HepG2 (cell line): ENCODE measurements around the gene OPA3. TPM values are rescaled to one million over a fixed set of nuclear protein-coding genes. Genes with fewer than 3 reads are reported as not detected.

Experiments used
- ATM ChIP-seq: fragments of 450-650 bp; IDR thresholded peaks from 2 replicates; pipeline ENCODE4 v1.7.1; 2017; ENCODE audit warnings: mild to moderate bottlenecking, borderline replicate concordance
- CHD2 ChIP-seq: IDR thresholded peaks from 2 replicates; pipeline ENCODE4 v1.6.1; 2011; ENCODE audit warnings: low read depth, low read length, improper control_type of control experiment
- FOXJ3 ChIP-seq: sonication (generic); formaldehyde crosslinking; IDR thresholded peaks from 2 replicates; pipeline ENCODE4 v1.4.0; 2020; ENCODE audit warnings: missing genetic modification reagents, mild to moderate bottlenecking, borderline replicate concordance
- GATAD2A ChIP-seq: IDR thresholded peaks from 2 replicates; pipeline ENCODE4 v1.6.1; 2016
- JUN ChIP-seq: sonication (generic); formaldehyde crosslinking; IDR thresholded peaks from 2 replicates; pipeline ENCODE4 v1.4.0; 2020; ENCODE audit warnings: mild to moderate bottlenecking, missing genetic modification reagents
- MATR3 ChIP-seq: sonication (generic); formaldehyde crosslinking; IDR thresholded peaks from 2 replicates; pipeline ENCODE4 v1.4.0; 2020; ENCODE audit warnings: missing genetic modification reagents
- MIER3 ChIP-seq: IDR thresholded peaks from 2 replicates; pipeline ENCODE4 v1.6.1; 2016; ENCODE audit warnings: missing compliant biosample characterization, borderline replicate concordance
- SOX13 ChIP-seq, 3 experiments: fragments of 450-650 bp in 1 of 3; sonication (generic) in 1 of 3; formaldehyde crosslinking in 1 of 3; IDR thresholded peaks in 2 of 3; conservative IDR thresholded peaks in 1 of 3; 2 replicates each; pipeline versions ENCODE4 v1.5.0 to v1.6.1; 2016 to 2020; ENCODE audit warnings: antibody characterized with exemption in 1 of 3, mild to moderate bottlenecking in 1 of 3, missing compliant biosample characterization in 1 of 3, missing genetic modification reagents in 1 of 3, moderate library complexity in 1 of 3
- ZNF230 ChIP-seq: sonication (generic); formaldehyde crosslinking; IDR thresholded peaks from 2 replicates; pipeline ENCODE4 v1.4.0; 2020; ENCODE audit warnings: mild to moderate bottlenecking, missing genetic modification reagents
- ZNF326 ChIP-seq: sonication (generic); formaldehyde crosslinking; IDR thresholded peaks from 2 replicates; pipeline ENCODE4 v1.4.0; 2020; ENCODE audit warnings: missing genetic modification reagents, borderline replicate concordance
- ZNF546 ChIP-seq: sonication (generic); formaldehyde crosslinking; conservative IDR thresholded peaks from 2 replicates; pipeline ENCODE4 v1.8.1; 2023; ENCODE audit warnings: mild to moderate bottlenecking, missing genetic modification reagents
- ZNF615 ChIP-seq: sonication (generic); formaldehyde crosslinking; IDR thresholded peaks from 2 replicates; pipeline ENCODE4 v1.5.0; 2020; ENCODE audit warnings: mild to moderate bottlenecking, missing genetic modification reagents, borderline replicate concordance
- ZSCAN5A ChIP-seq: sonication (generic); formaldehyde crosslinking; IDR thresholded peaks from 2 replicates; pipeline ENCODE4 v1.8.0; 2022; ENCODE audit warnings: mild to moderate bottlenecking, missing genetic modification reagents, borderline replicate concordance
- polyA plus RNA-seq, 8 experiments: library from polyadenylated mRNA; depleted of rRNA in 3 of 8; stranded (reverse) in 7 of 8; unstranded in 1 of 8; fragments of >200 nt; fragmentation: Illumina TruSeq in 4 of 8; extraction: Trizol in 4 of 8; gene quantifications; 2 replicates each; pipeline versions ENCODE4 v1.2.1 to v1.2.3, GENCODE V29; 2011 to 2016; ENCODE audit warnings: low read depth in 4 of 8, missing spikeins in 1 of 8, mixed read lengths in 1 of 8; ENCODE audit not compliant: insufficient read depth in 1 of 8
- total RNA-seq, 5 experiments: library from RNA; depleted of rRNA; stranded (reverse); fragments of >200 nt; fragmentation: Illumina TruSeq; extraction: Trizol; gene quantifications; 2 replicates each; pipeline ENCODE4 v1.2.3, GENCODE V29; 2016; ENCODE audit warnings: low read depth in 1 of 5
- TF ChIP-seq, protein P1 (sequence below), 2 experiments: sonication (generic) in 1 of 2; formaldehyde crosslinking in 1 of 2; IDR thresholded peaks; 2 replicates each; pipeline versions ENCODE4 v1.6.1 to v1.9.0; 2014 to 2022; ENCODE audit warnings: antibody characterized with exemption in 1 of 2, borderline replicate concordance in 1 of 2, inconsistent platforms in 1 of 2, low read depth in 1 of 2, missing genetic modification reagents in 1 of 2
- TF ChIP-seq, protein P2 (sequence below): sonication (generic); formaldehyde crosslinking; IDR thresholded peaks from 2 replicates; pipeline ENCODE4 v1.4.0; 2020; ENCODE audit warnings: missing genetic modification reagents, borderline replicate concordance
- TF ChIP-seq, protein P3 (sequence below): sonication (generic); formaldehyde crosslinking; IDR thresholded peaks from 2 replicates; pipeline ENCODE4 v1.4.0; 2020; ENCODE audit warnings: missing genetic modification reagents

OPA3 gene
- total and polyA plus RNA-seq, 2 of the 13 experiments (the other 11 are each of a cell fraction or from before 2014, with no cell fraction given): 8.3 to 17.7 TPM

DNA sequence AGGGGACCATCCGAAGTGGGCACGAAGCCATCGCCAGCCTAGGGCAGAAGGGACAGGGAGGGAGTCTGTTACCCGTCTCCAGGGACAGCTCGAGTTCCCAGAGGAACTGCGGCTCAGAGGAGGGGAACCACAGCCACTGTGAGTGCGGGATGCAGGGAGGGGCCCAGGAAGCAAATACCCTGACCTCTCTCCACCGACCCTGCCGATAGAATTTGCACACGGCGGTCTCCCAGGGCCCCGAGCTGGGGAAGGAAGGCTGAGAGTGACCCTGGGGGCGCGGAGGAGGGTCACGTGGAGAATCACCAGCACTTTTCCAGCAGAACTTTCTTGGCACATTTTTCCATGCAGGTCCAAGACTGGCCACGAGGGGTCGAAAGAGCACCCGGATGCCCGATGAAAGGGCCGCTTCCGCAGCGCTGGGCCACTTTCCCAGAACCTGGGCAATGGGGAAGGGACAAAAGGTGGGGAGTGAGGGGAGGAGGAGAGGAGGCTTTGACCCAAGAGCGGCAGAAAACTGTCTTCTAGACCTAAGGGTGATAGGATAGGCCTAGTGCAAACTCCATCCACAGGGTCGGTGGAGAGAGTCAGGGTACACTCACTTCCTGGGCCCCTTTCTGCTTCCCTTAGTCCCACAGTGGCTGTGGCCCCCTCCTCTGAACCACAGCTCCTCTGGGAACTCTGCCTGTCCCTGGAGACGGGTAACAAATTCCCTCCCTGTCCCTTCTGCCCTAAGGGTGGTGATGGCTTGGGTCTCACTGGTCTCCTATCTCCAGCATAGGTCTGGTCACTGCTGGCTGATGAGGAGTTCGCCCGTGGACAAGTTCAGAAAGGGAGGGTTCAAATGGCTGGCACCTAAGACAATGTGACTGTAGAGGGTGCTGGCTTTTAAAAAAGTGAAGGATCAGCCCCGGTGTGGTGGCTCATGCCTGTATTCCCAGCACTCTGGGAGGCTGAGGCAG lies 22.7 kb upstream of the OPA3 start (continued):
- TF ChIP-seq, protein P1, sequence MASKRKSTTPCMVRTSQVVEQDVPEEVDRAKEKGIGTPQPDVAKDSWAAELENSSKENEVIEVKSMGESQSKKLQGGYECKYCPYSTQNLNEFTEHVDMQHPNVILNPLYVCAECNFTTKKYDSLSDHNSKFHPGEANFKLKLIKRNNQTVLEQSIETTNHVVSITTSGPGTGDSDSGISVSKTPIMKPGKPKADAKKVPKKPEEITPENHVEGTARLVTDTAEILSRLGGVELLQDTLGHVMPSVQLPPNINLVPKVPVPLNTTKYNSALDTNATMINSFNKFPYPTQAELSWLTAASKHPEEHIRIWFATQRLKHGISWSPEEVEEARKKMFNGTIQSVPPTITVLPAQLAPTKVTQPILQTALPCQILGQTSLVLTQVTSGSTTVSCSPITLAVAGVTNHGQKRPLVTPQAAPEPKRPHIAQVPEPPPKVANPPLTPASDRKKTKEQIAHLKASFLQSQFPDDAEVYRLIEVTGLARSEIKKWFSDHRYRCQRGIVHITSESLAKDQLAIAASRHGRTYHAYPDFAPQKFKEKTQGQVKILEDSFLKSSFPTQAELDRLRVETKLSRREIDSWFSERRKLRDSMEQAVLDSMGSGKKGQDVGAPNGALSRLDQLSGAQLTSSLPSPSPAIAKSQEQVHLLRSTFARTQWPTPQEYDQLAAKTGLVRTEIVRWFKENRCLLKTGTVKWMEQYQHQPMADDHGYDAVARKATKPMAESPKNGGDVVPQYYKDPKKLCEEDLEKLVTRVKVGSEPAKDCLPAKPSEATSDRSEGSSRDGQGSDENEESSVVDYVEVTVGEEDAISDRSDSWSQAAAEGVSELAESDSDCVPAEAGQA (IDR thresholded peaks at IDR 0.05; ENCODE audit: low read depth): no peak
- TF ChIP-seq, protein P1 (CRISPR knock-in tag; IDR thresholded peaks at IDR 0.05; ENCODE audit: borderline replicate concordance): no peak
- TF ChIP-seq, protein P2, sequence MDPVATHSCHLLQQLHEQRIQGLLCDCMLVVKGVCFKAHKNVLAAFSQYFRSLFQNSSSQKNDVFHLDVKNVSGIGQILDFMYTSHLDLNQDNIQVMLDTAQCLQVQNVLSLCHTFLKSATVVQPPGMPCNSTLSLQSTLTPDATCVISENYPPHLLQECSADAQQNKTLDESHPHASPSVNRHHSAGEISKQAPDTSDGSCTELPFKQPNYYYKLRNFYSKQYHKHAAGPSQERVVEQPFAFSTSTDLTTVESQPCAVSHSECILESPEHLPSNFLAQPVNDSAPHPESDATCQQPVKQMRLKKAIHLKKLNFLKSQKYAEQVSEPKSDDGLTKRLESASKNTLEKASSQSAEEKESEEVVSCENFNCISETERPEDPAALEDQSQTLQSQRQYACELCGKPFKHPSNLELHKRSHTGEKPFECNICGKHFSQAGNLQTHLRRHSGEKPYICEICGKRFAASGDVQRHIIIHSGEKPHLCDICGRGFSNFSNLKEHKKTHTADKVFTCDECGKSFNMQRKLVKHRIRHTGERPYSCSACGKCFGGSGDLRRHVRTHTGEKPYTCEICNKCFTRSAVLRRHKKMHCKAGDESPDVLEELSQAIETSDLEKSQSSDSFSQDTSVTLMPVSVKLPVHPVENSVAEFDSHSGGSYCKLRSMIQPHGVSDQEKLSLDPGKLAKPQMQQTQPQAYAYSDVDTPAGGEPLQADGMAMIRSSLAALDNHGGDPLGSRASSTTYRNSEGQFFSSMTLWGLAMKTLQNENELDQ (CRISPR knock-in tag): no peak
- TF ChIP-seq GATAD2A (peak; percentile 53), ZNF615 (CRISPR knock-in tag) (no peak), ZSCAN5A (CRISPR knock-in tag) (no peak), ZNF230 (CRISPR knock-in tag) (no peak), SOX13 (IDR thresholded peaks at IDR 0.05) (no peak), SOX13 (CRISPR knock-in tag; conservative IDR thresholded peaks at IDR 0.05 in 1 of 2, IDR thresholded peaks at IDR 0.05 in 1 of 2) (peak in 1 of 2 experiments; percentile 31; a peak in 1 of 4 replicates), ZNF546 (CRISPR knock-in tag) (no peak), CHD2 (no peak), ZNF326 (no peak), JUN (no peak), ATM (no peak), MIER3 (no peak; the same call in 1 of the 2 replicates), MATR3 (CRISPR knock-in tag) (no peak), FOXJ3 (CRISPR knock-in tag) (no peak)
- TF ChIP-seq, protein P3, sequence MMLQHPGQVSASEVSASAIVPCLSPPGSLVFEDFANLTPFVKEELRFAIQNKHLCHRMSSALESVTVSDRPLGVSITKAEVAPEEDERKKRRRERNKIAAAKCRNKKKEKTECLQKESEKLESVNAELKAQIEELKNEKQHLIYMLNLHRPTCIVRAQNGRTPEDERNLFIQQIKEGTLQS (CRISPR knock-in tag): no peak
